Glutamatergic neuron (in vitro differentiated cells): ENCODE data around the gene DHRS7C. TPM values are rescaled to one million over a fixed set of nuclear protein-coding genes. Genes with fewer than 3 reads are reported as not detected.

Source experiments
- DNase-seq: peaks from one replicate; pipeline ENCODE4 v3.0.0; 2022
- H3K27ac Mint-ChIP-seq: one replicate; pipeline ENCODE4 v1.8.0; 2020; ENCODE audit warnings: mild to moderate bottlenecking, mixed read lengths, inconsistent platforms; ENCODE audit not compliant: unreplicated experiment
- H3K27me3 Mint-ChIP-seq: one replicate; pipeline ENCODE4 v1.8.0; 2020; ENCODE audit warnings: mild to moderate bottlenecking, moderate library complexity, mixed read lengths, inconsistent platforms; ENCODE audit not compliant: unreplicated experiment
- H3K36me3 Mint-ChIP-seq: one replicate; pipeline ENCODE4 v1.8.0; 2020; ENCODE audit warnings: mild to moderate bottlenecking, mixed read lengths, inconsistent platforms; ENCODE audit not compliant: unreplicated experiment
- H3K4me1 Mint-ChIP-seq: one replicate; pipeline ENCODE4 v1.8.0; 2020; ENCODE audit warnings: mild to moderate bottlenecking, low read depth, mixed read lengths, inconsistent platforms; ENCODE audit not compliant: unreplicated experiment
- H3K4me3 Mint-ChIP-seq: one replicate; pipeline ENCODE4 v1.8.0; 2020; ENCODE audit warnings: mild to moderate bottlenecking, mixed read lengths, inconsistent platforms; ENCODE audit not compliant: unreplicated experiment
- H3K9me3 Mint-ChIP-seq: one replicate; pipeline ENCODE4 v1.8.0; 2020; ENCODE audit warnings: mild to moderate bottlenecking, moderate library complexity, mixed read lengths, inconsistent platforms; ENCODE audit not compliant: unreplicated experiment
- total RNA-seq: library from RNA; stranded (reverse); fragmentation: NEBNext Ultra II Directional; extraction: Animal tissue kit (Norgen Biotek cat#: 25700); gene quantifications from one replicate; pipeline ENCODE4 v1.2.1, GENCODE V29; 2021; ENCODE audit not compliant: unreplicated experiment
- TF ChIP-seq, protein P1 (sequence below): fragments of 200-600 bp; sonication (generic); IDR thresholded peaks from one replicate; pipeline ENCODE4 v1.5.0; 2021; ENCODE audit not compliant: partially characterized antibody, unreplicated experiment

The DHRS7C gene
- total RNA-seq, 1 donor from 2014 or later: not detected

- H3K9me3 Mint-ChIP-seq: peaks cover 4% of the 10 kb centered on the region
- peaks cover 3% of the 10 kb centered on the region for H3K27me3 Mint-ChIP-seq
- no peak overlapping the region for H3K27ac Mint-ChIP-seq
- no peaks in the 10 kb centered on the region for H3K4me1 Mint-ChIP-seq
- TF ChIP-seq, protein P1, sequence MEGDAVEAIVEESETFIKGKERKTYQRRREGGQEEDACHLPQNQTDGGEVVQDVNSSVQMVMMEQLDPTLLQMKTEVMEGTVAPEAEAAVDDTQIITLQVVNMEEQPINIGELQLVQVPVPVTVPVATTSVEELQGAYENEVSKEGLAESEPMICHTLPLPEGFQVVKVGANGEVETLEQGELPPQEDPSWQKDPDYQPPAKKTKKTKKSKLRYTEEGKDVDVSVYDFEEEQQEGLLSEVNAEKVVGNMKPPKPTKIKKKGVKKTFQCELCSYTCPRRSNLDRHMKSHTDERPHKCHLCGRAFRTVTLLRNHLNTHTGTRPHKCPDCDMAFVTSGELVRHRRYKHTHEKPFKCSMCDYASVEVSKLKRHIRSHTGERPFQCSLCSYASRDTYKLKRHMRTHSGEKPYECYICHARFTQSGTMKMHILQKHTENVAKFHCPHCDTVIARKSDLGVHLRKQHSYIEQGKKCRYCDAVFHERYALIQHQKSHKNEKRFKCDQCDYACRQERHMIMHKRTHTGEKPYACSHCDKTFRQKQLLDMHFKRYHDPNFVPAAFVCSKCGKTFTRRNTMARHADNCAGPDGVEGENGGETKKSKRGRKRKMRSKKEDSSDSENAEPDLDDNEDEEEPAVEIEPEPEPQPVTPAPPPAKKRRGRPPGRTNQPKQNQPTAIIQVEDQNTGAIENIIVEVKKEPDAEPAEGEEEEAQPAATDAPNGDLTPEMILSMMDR: no peak
- H3K36me3 Mint-ChIP-seq: no peaks in the 10 kb centered on the region
- DNase-seq: no peak
- no peak overlapping the region for H3K4me3 Mint-ChIP-seq
Observed at GRCh38 chr17:9824797-9825338, 33.5 kb upstream of the DHRS7C start.

DNA sequence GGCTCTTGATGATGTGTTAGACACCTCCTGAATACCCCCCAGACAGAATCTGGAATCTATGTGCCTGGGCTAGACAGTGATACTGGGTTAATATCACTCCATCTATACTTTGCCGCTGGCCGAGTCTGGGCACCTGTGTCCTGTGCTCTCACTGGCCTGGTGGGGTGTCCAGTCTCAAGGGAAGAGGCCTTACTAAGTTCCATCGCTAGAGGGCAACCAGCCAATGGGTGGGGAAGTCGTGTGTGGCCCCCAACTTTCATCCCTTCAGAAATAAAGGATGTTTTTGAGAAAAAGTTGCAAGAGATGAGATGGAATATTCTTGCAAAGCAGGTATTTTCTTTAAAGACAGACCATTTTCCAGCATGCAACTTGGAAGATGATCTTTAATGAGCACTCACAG, 32.7 kb upstream of the DHRS7C start:
- Mint-ChIP-seq H3K27me3 (peaks cover 3% of the 10 kb centered on the region), H3K27ac (no peak overlapping the region), H3K4me3 (no peak overlapping the region), H3K9me3 (peaks cover 4% of the 10 kb centered on the region), H3K4me1 (no peaks in the 10 kb centered on the region), H3K36me3 (no peaks in the 10 kb centered on the region)
- no peak for DNase-seq
- TF ChIP-seq, protein P1: no peak

DNA sequence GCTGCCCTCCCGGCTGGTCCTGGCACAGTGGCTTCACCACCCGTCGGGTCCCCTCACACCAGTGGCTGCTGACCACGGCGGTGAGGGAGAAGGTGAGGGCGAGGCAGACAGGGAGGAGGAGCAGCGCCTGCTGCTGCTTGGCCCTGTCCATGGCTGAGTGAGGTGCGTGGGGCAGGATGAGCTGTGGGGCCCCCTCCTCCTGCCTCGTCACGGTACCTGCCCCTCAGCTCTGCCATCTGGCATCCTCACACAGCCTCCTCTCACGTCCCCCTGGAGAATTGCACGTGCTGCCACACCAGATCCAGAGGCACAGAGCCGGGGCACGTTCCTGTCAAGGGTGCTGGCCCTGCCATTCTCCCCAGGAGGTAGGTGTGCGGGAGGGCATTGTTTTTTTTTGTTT, 30.5 kb upstream of the DHRS7C start, which contains the start of gene GSG1L2:
Gene GSG1L2 (minus strand): TSS at position 159 of the 400 bp plus-strand sequence. CDS start 8 bp downstream, at position 151.
- Mint-ChIP-seq H3K36me3 (no peaks in the 10 kb centered on the region), H3K4me1 (no peaks in the 10 kb centered on the region), H3K4me3 (no peak within 1 kb of the TSS), H3K27ac (no peak within 1 kb of the TSS), H3K27me3 (peaks cover 5% of the 10 kb centered on the region), H3K9me3 (peaks cover 7% of the 10 kb centered on the region)
- TF ChIP-seq, protein P1: no peak
- no peak for DNase-seq

- peaks cover 10% of the 10 kb centered on the region for H3K27me3 Mint-ChIP-seq
- no peaks in the 10 kb centered on the region for H3K36me3 Mint-ChIP-seq
- H3K9me3 Mint-ChIP-seq: peaks cover 7% of the 10 kb centered on the region
- DNase-seq: no peak
- no peaks in the 10 kb centered on the region for H3K4me1 Mint-ChIP-seq
- H3K27ac Mint-ChIP-seq: no peak overlapping the region
- TF ChIP-seq, protein P1: no peak
- H3K4me3 Mint-ChIP-seq: no peak overlapping the region
Observed at GRCh38 chr17:9820448-9820847, 29.1 kb upstream of the DHRS7C start.

DNA sequence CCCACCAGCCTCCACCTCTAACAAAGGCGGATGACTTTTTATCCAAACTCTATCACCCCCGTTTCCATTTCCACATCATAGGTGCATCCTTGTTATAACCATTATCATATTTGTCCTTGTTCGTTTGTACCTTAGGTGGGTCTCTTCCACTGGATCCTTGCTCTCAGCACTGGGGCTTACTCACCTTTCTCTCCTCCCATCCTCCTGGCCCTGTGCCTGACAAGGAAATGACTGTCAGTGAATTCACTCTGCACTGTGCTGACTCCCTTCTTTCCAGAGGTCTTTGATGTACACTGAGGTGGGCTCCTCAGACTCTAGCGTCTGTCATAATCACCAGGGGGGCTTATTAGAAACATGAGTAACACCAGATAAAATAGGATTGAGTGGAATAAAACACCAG, 27.4 kb upstream of the DHRS7C start:
- no peaks in the 10 kb centered on the region for H3K36me3 Mint-ChIP-seq
- no peak overlapping the region for H3K27ac Mint-ChIP-seq
- H3K4me3 Mint-ChIP-seq: no peak overlapping the region
- peaks cover 7% of the 10 kb centered on the region for H3K9me3 Mint-ChIP-seq
- H3K4me1 Mint-ChIP-seq: no peaks in the 10 kb centered on the region
- peaks cover 10% of the 10 kb centered on the region for H3K27me3 Mint-ChIP-seq
- DNase-seq: no peak
- TF ChIP-seq, protein P1: no peak
